Natural killer cell (primary cell): ENCODE data around the gene CHI3L1. TPM values are rescaled to one million over a fixed set of nuclear protein-coding genes. Genes with fewer than 3 reads are reported as not detected.

Experiments used
- ATAC-seq, 3 donors: fragments of 150-1000 bp in 2 of 3; fragments of 200-7000 bp in 1 of 3; cut with Tn5 transposase; 1 replicate in 1 of 3; 2 replicates in 2 of 3; pipeline ENCODE4 v1.10.0; 2021; ENCODE audit warnings: mild to moderate bottlenecking in 2 of 3, moderate library complexity in 2 of 3
- DNase-seq, 2 donors: peaks; one replicate each; pipeline versions ENCODE4 v3.0.0 to v3.0.0-alpha.2; 2013 to 2021; ENCODE audit warnings: mixed read lengths in 1 of 2
- H3K27ac ChIP-seq: one replicate; pipeline ENCODE4 v1.5.1; 2013; ENCODE audit warnings: mild to moderate bottlenecking, low read length
- H3K27me3 ChIP-seq: one replicate; pipeline ENCODE4 v1.6.1; 2013; ENCODE audit warnings: low read length; ENCODE audit not compliant: control insufficient read depth, insufficient read depth
- H3K36me3 ChIP-seq: one replicate; pipeline ENCODE4 v1.6.1; 2013; ENCODE audit warnings: low read length; ENCODE audit not compliant: control insufficient read depth, insufficient read depth
- H3K4me1 ChIP-seq: one replicate; pipeline ENCODE4 v1.6.1; 2013; ENCODE audit warnings: low read length; ENCODE audit not compliant: control insufficient read depth, insufficient read depth
- H3K4me3 ChIP-seq: one replicate; pipeline ENCODE4 v1.5.1; 2013; ENCODE audit warnings: low read length
- H3K9me3 ChIP-seq: one replicate; pipeline ENCODE4 v1.6.1; 2013; ENCODE audit warnings: low read length; ENCODE audit not compliant: control insufficient read depth, insufficient read depth
- H3K27ac Mint-ChIP-seq, 2 donors: one replicate each; pipeline ENCODE4 v1.8.0; 2022; ENCODE audit warnings: mild to moderate bottlenecking in 2 of 2, mixed read lengths in 2 of 2, moderate library complexity in 1 of 2
- H3K27me3 Mint-ChIP-seq, 2 donors: one replicate each; pipeline ENCODE4 v1.8.0; 2022; ENCODE audit warnings: low read depth in 2 of 2, mixed read lengths in 2 of 2
- H3K36me3 Mint-ChIP-seq: one replicate; pipeline ENCODE4 v1.8.0; 2022; ENCODE audit warnings: mixed read lengths
- H3K4me1 Mint-ChIP-seq, 2 donors: one replicate each; pipeline ENCODE4 v1.8.0; 2022; ENCODE audit warnings: mixed read lengths in 2 of 2
- H3K4me3 Mint-ChIP-seq: one replicate; pipeline ENCODE4 v1.8.0; 2022; ENCODE audit warnings: mild to moderate bottlenecking, moderate library complexity, mixed read lengths
- H3K9me3 Mint-ChIP-seq, 2 donors: one replicate each; pipeline ENCODE4 v1.8.0; 2022; ENCODE audit warnings: mixed read lengths in 2 of 2
- WGBS: methylation state at CpG from one replicate; pipeline ENCODE4 v1.1.7; 2013; ENCODE audit warnings: missing lambda C conversion rate; ENCODE audit not compliant: insufficient coverage; 5-methylcytosine and 5-hydroxymethylcytosine counted together
- intact Hi-C: fragments of 100-400 bp; cut with micrococcal nuclease; formaldehyde crosslinking; loops from one replicate; pipeline ENCODE4 v1.14.2; 2022
- total RNA-seq, 4 donors: library from RNA; stranded (reverse); fragments of 120-200 nt in 1 of 4; gene quantifications; one replicate each; pipeline versions ENCODE4 v1.2.3 to v1.2.4, GENCODE V29; 2013 to 2022
- TF ChIP-seq, protein P1 (sequence below): fragments of 200-600 bp; IDR thresholded peaks from one replicate; pipeline ENCODE4 v1.8.0; 2022; ENCODE audit warnings: antibody characterized with exemption

Gene CHI3L1
- total RNA-seq, 3 donors from 2014 or later (not counting 1 experiment from before 2014, with no cell fraction given): 1.0 TPM; not detected in 2

GRCh38 chr1:203216274-203217138, 30.0 kb upstream of the CHI3L1 start:
- intact Hi-C loops: loop anchor here (1.0 kb wide), 1 partner anchor 177 kb away; no protein-coding TSS in a partner anchor
- ATAC-seq (peak; percentile 34 to 80 (median 50)), DNase-seq (peak; percentile 25 to 80)
- no peaks in the 10 kb centered on the region for H3K9me3 ChIP-seq
- no peak overlapping the region for H3K4me3 ChIP-seq
- TF ChIP-seq, protein P1, sequence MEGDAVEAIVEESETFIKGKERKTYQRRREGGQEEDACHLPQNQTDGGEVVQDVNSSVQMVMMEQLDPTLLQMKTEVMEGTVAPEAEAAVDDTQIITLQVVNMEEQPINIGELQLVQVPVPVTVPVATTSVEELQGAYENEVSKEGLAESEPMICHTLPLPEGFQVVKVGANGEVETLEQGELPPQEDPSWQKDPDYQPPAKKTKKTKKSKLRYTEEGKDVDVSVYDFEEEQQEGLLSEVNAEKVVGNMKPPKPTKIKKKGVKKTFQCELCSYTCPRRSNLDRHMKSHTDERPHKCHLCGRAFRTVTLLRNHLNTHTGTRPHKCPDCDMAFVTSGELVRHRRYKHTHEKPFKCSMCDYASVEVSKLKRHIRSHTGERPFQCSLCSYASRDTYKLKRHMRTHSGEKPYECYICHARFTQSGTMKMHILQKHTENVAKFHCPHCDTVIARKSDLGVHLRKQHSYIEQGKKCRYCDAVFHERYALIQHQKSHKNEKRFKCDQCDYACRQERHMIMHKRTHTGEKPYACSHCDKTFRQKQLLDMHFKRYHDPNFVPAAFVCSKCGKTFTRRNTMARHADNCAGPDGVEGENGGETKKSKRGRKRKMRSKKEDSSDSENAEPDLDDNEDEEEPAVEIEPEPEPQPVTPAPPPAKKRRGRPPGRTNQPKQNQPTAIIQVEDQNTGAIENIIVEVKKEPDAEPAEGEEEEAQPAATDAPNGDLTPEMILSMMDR: peak; percentile 76
- no peaks in the 10 kb centered on the region for H3K36me3 ChIP-seq
- no peaks in the 10 kb centered on the region for H3K36me3 Mint-ChIP-seq
- H3K27ac ChIP-seq: no peak overlapping the region
- peaks cover 0 to 8% of the 10 kb centered on the region in 2 donors for H3K4me1 Mint-ChIP-seq
- H3K9me3 Mint-ChIP-seq: no peaks in the 10 kb centered on the region
- WGBS: 41% methylated on average over 19 of the region's 19 CpGs
- H3K27ac Mint-ChIP-seq: no peak overlapping the region
- H3K4me1 ChIP-seq: peaks cover 8% of the 10 kb centered on the region
- no peaks in the 10 kb centered on the region for H3K27me3 ChIP-seq
- H3K27me3 Mint-ChIP-seq: peaks cover 20% of the 10 kb centered on the region in 2 donors
- no peak overlapping the region for H3K4me3 Mint-ChIP-seq

GRCh38 chr1:203215573-203215972, 29.1 kb upstream of the CHI3L1 start:
- no peaks in the 10 kb centered on the region for H3K9me3 Mint-ChIP-seq
- no peak overlapping the region for H3K27ac Mint-ChIP-seq
- TF ChIP-seq, protein P1: no peak
- Histone ChIP-seq H3K36me3 (no peaks in the 10 kb centered on the region), H3K27me3 (no peaks in the 10 kb centered on the region), H3K27ac (no peak overlapping the region), H3K4me1 (peaks cover 8% of the 10 kb centered on the region), H3K4me3 (no peak overlapping the region), H3K9me3 (no peaks in the 10 kb centered on the region)
- DNase-seq (peak in 1 of 2 donors; percentile 13), ATAC-seq (no peak)
- no peak overlapping the region for H3K4me3 Mint-ChIP-seq
- intact Hi-C loops: no loop called here
- H3K36me3 Mint-ChIP-seq: no peaks in the 10 kb centered on the region
- peaks cover 20% of the 10 kb centered on the region in 2 donors for H3K27me3 Mint-ChIP-seq
- 63% methylated on average over 7 of the region's 9 CpGs for whole genome bisulfite sequencing
- peaks cover 0 to 8% of the 10 kb centered on the region in 2 donors for H3K4me1 Mint-ChIP-seq

DNA sequence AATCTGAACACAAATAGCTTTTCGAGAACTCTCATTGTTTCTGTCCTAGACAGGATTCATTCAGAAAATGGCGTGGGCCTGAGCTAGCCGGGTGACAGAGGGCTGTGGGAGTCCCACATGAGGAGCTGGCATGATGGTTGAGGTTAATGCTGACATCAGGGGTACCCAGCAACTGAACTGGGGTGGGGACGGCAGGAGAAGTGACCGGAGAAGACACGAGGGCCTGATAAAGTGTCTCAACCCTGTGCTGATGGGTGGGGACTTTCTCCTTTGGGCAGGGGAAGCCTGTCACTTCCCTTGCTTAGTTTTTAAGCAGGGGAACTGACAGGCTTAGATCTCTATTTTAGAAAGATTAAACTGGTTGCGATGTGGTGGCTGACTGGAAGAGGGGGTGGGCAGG, 28.4 kb upstream of the CHI3L1 start:
- H3K36me3 Mint-ChIP-seq: no peaks in the 10 kb centered on the region
- H3K4me3 ChIP-seq: no peak overlapping the region
- DNase-seq: no peak
- H3K27me3 Mint-ChIP-seq: peaks cover 21 to 27% of the 10 kb centered on the region in 2 donors
- no peak overlapping the region for H3K4me3 Mint-ChIP-seq
- H3K9me3 ChIP-seq: no peaks in the 10 kb centered on the region
- 66% methylated on average over 7 of the region's 7 CpGs for WGBS
- H3K27me3 ChIP-seq: no peaks in the 10 kb centered on the region
- TF ChIP-seq, protein P1: no peak
- H3K4me1 Mint-ChIP-seq: peaks cover 0 to 8% of the 10 kb centered on the region in 2 donors
- no peak for ATAC-seq
- intact Hi-C loops: no loop called here
- no peak overlapping the region for H3K27ac ChIP-seq
- H3K27ac Mint-ChIP-seq: no peak overlapping the region
- no peaks in the 10 kb centered on the region for H3K36me3 ChIP-seq
- H3K9me3 Mint-ChIP-seq: no peaks in the 10 kb centered on the region
- peaks cover 8% of the 10 kb centered on the region for H3K4me1 ChIP-seq
